Measurements from ENCODE around the gene LEPROT. TPM values are rescaled to one million over a fixed set of nuclear protein-coding genes. Genes with fewer than 3 reads are reported as not detected.
"Not testable (repeated sequence)": the region's sequence is repeated elsewhere in the genome, so short reads cannot be mapped to it uniquely, and the experiment has no call there.

The LEPROT gene, protein sequence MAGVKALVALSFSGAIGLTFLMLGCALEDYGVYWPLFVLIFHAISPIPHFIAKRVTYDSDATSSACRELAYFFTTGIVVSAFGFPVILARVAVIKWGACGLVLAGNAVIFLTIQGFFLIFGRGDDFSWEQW
- polyA plus RNA-seq (2014; cell fraction: cytosol; rRNA removed): 19.8 and 25.6 TPM in 2 replicates
- 20.2 and 30.9 TPM in 2 replicates for polyA plus RNA-seq (2014; cell fraction: nucleus; rRNA removed)

- no peak for DNase-seq (ENCODE audit: low spot score)
These were observed at the start of gene LEPROT, which contains the start of gene LEPR for GRCh38 chr1:65420590-65421350. Gene LEPROT (plus strand): TSS chr1:65420668. CDS start chr1:65420725, 57 bp downstream. Gene LEPR (plus strand): TSS chr1:65420668. CDS start chr1:65565566, 144,898 bp downstream.

GRCh38 chr1:65371544-65371943 lies 48.9 kb upstream of the LEPROT start:
- DNase-seq (ENCODE audit: low spot score): no peak

DNA sequence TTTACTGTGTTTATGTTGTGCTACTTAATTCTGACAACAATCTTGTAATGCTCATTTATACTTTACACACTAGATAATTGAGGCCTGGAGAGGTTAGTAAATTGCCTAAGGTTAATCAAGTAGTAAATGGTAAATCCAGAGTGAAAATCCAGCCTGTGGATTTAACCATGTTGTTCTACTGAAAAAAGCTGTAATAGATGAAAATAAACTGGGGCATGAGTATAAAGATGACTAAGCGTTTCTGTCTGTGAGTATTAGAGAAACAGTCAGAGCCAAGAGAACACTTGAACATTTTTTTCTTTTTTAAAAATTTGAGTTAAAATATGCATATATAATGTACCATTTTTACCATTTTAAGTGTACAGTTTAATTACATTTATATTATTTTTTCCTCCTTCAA lies 47.9 kb upstream of the LEPROT start:
- DNase-seq (ENCODE audit: low spot score): no peak

DNA sequence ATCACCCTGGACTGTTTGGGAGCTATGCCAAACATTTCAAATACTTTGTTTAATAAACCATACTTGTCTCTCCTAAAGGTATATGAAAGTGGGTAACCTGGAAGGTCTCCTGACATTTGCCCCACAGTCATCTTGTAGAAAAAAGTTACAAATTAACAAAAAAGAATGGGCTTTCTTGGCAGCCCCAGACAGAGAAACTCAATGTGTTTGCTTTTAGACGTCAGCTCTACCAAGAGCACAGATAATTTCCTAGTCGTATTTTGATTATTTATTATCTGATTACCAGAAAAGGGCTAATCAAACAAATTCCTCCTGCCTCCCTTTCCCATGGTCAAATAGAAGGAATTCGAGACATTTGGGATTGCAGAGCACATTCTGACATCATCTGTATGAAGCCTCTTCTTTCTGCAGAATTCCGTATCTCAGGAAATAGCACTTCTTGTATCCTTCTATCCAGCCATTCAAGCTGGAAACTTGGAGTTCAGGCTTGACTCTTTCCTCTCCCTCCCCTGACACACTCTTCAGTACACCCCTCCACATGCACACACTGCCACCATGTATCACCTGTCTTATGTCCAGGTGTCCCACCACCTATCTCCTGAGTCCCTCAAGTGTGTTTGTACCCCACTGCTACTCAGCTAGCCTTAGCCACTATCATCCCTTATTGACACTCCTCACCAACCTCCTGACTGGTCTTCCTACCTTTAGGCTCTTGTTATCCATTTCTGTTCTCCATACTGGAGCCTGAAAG lies 42.8 kb upstream of the LEPROT start:
- DNase-seq (ENCODE audit: low spot score): no peak

DNA sequence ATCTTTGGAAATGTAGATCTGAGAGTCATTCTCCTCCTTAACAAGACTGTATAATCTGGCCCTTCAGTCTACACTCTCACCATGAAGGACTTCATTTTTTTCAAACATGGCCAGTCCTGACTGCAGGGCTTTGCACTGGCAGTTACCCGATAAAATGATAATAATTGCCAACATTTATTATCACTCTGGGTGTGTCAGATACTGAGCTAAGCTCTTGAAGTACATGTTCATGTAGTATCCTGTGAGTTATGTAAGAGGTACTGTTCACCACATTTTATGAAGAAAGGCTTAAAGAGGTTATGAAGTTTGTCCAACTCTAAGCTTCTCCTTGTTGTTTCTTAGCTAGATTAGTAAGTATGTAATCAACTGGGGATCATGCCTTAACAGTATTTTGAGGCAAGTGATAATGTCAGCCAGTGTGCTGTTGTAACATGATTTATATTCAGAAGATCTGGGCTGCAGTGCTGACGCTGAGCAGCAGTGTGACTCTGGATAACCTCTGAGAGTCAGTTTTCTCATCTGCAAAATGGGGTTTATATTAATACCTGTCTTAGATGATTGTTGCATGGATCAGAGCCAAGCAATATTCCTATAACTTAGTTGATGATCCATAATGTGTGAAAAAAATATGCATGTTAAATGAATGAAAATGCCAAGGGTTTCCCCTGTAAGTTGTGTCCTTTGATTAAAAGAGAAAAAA lies 42.1 kb upstream of the LEPROT start:
- no peak for DNase-seq (ENCODE audit: low spot score)

- DNase-seq (ENCODE audit: low spot score): not testable (repeated sequence)
These were observed 36.0 kb upstream of the LEPROT start for GRCh38 chr1:65384426-65384825.

- DNase-seq (ENCODE audit: low spot score): no peak
These were observed 34.0 kb upstream of the LEPROT start for GRCh38 chr1:65386439-65386838.

GRCh38 chr1:65387821-65388220 lies 32.6 kb upstream of the LEPROT start:
- DNase-seq (ENCODE audit: low spot score): no peak

DNA sequence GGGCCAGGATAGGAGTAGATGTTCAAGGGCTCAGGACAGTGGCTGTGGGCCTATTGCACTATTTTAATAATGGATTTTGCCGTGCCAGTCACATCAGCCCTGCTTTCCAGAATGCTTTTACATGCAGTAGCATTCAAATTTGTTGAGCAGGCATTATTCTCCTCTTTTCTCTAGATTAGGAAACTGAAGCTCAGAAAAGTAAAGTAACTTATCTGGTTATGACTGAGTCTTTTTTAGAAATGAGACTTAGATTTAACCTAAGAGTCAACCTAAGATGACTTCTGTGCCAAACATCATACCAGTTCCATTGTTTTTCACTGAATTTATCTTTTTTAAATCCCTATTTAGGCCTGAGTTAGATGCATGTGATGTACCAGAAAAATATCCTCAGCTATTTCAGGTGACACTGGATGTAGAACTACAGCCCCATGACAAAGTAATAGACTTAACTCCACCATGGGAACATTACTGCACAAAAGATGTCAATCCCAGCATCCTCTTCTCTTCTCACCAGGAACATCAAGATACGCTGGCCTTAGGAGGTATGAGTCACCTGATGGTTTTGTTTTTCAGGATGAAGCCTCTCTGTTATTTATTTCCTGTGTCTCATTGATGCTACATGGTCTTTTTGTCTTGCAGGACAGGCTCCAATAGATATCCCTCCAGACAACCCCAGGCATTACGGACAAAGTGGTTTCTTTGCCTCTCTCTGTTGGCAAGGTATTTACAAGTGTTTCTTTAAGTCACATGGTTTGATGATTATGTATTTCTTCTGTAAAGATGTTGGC lies 31.4 kb upstream of the LEPROT start:
- DNase-seq (ENCODE audit: low spot score): no peak

DNA sequence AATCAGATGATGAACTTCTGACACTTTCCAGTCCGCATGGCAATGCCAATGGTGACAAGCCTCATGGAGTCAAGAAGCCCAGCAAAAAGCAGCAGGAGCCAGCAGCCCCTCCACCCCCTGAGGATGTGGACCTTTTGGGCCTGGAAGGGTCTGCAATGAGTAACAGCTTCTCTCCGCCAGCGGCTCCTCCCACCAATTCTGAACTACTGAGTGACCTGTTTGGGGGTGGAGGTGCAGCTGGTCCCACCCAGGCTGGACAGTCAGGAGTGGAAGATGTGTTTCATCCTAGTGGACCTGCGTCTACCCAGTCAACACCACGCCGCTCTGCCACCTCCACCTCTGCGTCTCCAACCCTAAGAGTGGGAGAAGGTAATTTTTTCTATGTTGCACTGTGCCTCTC lies 28.0 kb upstream of the LEPROT start:
- no peak for DNase-seq (ENCODE audit: low spot score)

DNA sequence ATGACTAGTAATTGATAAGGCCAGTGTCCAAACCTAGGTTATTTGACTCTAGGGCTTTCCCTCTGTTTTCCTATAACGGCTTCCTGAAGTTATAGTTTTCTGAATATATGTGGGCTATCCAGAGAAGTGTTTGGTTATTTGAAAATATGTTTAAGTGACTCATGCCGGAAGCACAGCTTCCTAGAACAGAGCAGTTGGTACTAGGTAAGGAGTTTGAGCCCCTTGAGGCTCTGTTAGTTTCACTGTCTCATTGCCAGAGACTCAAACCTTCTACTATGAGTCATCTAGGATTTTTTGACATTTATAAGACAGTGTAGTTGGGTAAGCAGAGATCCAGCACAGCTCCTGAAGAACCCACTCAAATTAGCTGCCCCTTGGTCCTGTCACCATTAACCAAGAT lies 27.1 kb upstream of the LEPROT start:
- no peak for DNase-seq (ENCODE audit: low spot score)

DNA sequence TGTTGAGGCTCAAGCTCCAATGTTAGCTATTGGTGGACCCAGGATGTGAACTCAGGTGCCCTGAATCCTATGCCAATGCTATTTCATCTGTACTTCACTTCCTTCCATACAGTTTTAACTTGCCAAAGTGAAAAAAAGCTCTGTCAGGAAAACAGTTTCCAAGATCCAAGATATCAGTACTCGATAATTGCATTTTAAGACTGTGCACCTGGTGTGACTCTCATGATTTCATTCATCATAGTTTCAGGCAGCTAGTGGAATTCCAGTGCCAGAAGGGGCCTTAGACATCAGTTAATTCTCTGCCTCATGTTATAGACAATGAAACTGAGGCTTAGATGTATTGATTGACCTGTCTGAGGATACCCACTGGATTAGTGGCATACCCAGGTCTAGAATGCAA lies 26.5 kb upstream of the LEPROT start:
- peak; percentile 6 for DNase-seq (ENCODE audit: low spot score)

GRCh38 chr1:65395887-65396612 lies 24.4 kb upstream of the LEPROT start:
- no peak for DNase-seq (ENCODE audit: low spot score)

DNA sequence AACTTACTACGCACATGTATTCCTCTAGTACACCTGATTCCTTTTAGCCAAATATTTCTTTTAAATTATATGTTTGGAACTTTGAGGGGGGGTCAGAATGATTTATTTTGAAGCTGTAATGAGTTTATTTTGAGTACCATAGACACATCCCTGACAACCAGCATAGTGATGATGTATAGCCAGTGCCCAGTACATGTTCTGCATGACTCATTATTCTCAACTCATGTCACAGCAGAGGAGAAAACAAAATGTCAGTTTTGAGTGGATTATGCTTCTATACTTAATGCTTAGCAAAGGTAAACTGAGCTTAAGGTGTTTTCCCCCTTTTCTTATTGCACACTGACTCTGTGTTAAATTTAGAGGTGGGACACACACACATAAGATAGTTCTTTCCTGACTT lies 22.4 kb upstream of the LEPROT start:
- no peak for DNase-seq (ENCODE audit: low spot score)

GRCh38 chr1:65399003-65399402 lies 21.5 kb upstream of the LEPROT start:
- no peak for DNase-seq (ENCODE audit: low spot score)

GRCh38 chr1:65401612-65402011 lies 18.9 kb upstream of the LEPROT start:
- DNase-seq (ENCODE audit: low spot score): no peak

- no peak for DNase-seq (ENCODE audit: low spot score)
These were observed 15.5 kb upstream of the LEPROT start for GRCh38 chr1:65404941-65405340.

DNA sequence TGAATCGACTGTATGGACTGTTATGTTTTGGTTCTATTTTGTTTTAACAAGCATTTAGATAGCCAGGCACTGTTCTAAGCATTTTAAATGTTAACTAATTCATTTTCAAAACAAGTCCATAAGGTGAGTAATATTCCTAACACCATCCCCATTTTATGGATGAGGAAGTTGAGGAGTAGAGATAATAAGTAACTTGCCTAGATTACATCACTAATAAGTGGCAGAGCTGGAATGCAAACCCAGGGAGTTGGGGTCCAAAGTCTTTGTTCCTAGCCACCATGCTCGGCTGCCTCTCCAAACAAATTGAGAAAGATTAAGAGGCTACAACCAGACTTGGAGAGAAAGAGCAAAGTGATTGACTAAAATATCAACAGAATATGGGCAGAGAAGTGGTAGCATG lies 12.6 kb upstream of the LEPROT start:
- no peak for DNase-seq (ENCODE audit: low spot score)

- no peak for DNase-seq (ENCODE audit: low spot score)
These were observed 11.2 kb upstream of the LEPROT start for GRCh38 chr1:65409314-65409713.

GRCh38 chr1:65409816-65410326 lies 10.6 kb upstream of the LEPROT start:
- no peak for DNase-seq (ENCODE audit: low spot score)
